Effector CD8-positive, alpha-beta T cell (primary cell): ENCODE data around the gene L3HYPDH.

Source experiments
- DNase-seq: peaks from one replicate; lab custom pipeline; 2025; lab: John Stamatoyannopoulos, UW
- total RNA-seq, 4 experiments: gene quantifications; one replicate each; lab custom pipeline; 2026; lab: John Stamatoyannopoulos, UW

Gene L3HYPDH
- total RNA-seq, result 18.3 to 27.4 (median 20.8) reads per million in 4 experiments

GRCh38 chr14:59483819-59484638 lies at the start of gene L3HYPDH, which contains the start of gene JKAMP:
Gene L3HYPDH (minus strand): TSS chr14:59484408. CDS start chr14:59484316, 92 bp downstream.
Gene JKAMP (plus strand): TSS chr14:59484517. CDS start chr14:59484590, 73 bp downstream.
- peak; percentile 94 for DNase-seq

DNA sequence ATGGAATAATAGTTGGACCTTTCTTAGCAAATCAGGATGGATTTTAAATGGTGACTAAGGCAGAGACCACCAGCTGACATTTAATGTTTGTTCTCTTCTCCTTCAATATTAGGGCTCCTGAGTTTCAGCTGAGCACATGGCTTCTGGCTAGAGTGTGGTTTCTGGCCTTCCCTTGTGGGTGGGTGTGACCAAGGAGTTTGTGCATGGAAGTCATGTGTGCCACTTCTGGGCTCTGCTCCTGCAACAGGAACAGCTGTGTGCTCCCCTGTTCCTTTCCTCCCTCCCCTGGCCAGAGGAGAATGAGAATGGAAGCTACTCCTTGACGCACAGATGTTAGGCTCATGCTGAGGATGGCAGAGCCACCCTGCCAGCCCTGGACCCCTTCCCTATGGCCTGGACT lies 48.2 kb upstream of the L3HYPDH start:
- no peak for DNase-seq

- DNase-seq, result no peak
These were observed 46.1 kb upstream of the L3HYPDH start for GRCh38 chr14:59530349-59530748.

GRCh38 chr14:59529189-59529588 lies 45.0 kb upstream of the L3HYPDH start:
- no peak for DNase-seq

DNA sequence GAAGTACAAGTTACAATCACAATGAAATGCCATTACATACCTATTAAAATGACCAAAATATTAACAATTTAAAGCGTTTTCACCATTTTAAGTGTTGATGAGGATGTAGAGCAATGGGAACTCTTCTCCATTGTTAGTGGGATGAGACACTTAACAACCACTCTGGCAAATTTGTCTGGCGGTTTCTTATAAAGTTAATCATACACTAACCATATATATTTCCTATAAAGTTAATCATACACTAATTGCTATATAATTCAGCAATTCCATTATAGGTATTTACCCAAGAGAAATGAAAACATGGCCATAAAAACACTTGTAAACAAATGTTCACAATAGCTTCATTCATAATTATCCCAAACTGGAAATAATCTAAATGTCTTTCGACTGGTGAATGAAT lies 36.0 kb upstream of the L3HYPDH start:
- DNase-seq, result no peak

- DNase-seq, result no peak
These were observed 27.8 kb upstream of the L3HYPDH start for GRCh38 chr14:59511916-59512575.

DNA sequence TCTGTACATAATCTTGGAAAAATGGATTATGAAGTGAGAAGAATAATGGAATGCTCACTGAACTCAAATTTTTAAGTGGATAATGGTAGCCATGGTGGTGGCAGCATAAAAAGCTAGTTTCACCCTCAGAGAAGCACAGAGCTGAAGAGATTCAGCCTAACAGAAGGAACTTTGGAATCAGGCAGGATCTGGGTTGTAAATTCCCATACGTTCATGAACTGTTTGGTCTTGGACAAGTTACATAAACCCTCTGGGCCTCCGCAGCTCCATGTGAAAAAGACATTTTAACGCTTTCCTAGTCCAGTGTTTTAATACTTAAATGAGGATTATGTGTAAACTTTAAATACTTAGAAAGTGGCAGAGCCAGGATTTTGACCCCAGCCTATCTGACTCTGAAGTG lies 26.8 kb upstream of the L3HYPDH start:
- no peak for DNase-seq

DNA sequence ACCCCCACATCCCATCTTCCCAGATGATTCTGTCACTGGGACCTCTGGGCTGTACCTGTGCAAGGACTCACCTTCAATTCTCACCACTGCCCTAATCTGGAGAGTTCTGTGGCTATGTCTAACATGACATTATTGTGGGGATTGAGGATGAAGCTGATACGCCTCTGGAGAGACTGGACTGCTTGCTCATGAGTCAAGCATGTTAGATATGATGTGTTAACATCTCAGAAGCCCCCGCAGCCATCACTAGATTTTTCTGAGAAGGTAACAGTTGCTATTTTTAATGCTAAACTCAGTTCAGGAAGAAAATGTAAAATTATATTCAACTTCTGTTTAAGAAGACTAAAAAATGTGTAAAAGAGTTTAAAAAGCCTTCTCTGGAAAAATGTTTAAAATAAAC lies 25.8 kb upstream of the L3HYPDH start:
- DNase-seq, result no peak

DNA sequence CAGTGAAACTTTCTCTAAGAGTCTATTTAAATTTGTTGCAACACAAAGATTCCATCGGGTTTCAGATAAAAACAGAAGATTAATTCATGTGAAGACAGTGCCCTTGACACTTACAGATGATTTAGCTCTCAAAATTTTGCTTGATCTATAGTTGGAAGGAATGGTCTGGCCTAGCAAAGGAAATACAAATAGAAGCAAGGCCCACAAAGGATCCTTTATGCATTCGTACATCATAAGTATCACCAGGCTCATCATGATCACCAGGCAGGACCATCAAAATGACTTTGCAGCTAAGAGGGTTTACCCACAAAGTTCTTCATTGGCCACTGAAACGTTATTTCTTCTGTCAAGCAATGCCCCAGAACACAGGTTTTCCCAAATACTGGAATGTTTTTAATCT lies 24.9 kb upstream of the L3HYPDH start:
- no peak for DNase-seq

DNA sequence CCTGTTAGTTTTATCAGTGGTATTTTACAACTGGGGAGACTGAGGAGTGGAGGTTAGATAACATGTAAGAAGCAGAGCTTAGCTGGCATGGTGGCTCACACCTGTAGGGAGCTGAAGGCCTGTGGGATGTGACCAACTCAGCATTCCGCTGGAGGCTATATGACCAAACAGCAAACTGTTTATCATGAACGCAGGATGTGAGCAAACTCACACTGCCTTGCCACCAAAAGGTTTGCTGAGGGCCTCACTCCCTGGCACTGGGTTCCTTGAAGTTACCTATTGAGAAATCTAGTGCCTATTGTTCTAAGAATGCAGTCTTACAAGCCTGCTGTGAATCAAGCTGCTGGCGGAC lies 23.5 kb upstream of the L3HYPDH start:
- no peak for DNase-seq

GRCh38 chr14:59507063-59507751 lies 23.0 kb upstream of the L3HYPDH start:
- peak; percentile 6 for DNase-seq

GRCh38 chr14:59503256-59503655 lies 19.0 kb upstream of the L3HYPDH start:
- no peak for DNase-seq

DNA sequence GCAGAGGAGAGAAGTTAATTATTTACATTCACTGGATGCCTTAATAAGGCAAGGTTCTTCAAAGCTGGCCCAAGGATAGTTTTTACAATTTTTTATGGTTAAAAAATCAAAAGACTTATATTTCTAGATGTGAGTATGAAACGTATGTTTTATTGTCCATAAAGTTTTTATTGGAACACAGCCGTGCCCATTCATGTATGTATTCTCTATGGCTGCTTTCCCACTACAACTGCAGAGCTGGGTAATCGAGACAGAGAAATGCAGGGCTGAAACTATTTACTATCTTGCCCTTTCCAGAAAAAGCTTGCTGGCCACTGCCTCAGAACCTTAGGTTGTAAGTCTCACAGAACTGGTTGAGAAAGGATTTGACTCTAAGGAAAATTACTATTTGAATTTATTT lies 16.5 kb upstream of the L3HYPDH start:
- DNase-seq, result no peak

- no peak for DNase-seq
These were observed 8.2 kb upstream of the L3HYPDH start for GRCh38 chr14:59492384-59492783.

DNA sequence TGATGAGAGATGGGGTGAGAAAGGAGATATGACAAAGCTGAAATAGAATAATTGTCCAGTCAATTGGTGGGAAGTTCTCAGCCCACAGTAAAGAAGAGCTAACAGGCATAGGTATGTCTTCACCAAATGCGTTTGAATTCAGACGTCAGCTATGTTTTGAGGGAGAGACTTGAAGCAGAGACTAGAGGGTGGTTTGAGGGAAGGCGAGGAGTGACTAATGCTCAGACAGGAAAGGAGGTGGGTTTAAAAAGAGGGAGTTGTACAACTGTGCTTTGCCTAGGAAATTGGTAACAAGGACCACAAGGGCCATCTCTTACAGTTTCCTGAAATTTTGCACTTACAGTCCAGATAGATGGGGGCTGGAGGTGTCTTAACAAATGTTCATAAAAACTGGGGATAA lies 6.5 kb upstream of the L3HYPDH start:
- DNase-seq, result no peak

GRCh38 chr14:59484639-59485175 lies 499 bp upstream of the L3HYPDH start:
- no peak for DNase-seq

DNA sequence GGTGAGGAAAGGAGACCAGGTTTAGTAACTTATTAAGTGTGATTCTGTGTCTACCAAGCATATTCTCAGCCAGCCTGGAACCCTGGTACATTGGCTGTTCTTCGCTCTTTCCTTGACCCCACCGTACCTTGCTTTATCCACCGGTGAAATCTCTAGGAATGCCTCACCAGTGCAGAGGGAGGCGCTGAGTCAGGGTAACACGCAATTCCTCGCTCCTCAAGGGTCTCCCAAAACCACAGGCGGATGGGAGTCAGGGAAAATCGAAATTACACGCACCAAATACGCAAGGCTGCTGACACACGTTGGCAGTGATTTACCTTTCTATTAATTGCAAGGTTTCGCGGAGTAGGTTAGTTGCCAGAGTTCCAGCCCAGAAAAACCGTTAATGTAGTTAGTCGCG lies 845 bp downstream of the L3HYPDH start:
- DNase-seq, result no peak

DNA sequence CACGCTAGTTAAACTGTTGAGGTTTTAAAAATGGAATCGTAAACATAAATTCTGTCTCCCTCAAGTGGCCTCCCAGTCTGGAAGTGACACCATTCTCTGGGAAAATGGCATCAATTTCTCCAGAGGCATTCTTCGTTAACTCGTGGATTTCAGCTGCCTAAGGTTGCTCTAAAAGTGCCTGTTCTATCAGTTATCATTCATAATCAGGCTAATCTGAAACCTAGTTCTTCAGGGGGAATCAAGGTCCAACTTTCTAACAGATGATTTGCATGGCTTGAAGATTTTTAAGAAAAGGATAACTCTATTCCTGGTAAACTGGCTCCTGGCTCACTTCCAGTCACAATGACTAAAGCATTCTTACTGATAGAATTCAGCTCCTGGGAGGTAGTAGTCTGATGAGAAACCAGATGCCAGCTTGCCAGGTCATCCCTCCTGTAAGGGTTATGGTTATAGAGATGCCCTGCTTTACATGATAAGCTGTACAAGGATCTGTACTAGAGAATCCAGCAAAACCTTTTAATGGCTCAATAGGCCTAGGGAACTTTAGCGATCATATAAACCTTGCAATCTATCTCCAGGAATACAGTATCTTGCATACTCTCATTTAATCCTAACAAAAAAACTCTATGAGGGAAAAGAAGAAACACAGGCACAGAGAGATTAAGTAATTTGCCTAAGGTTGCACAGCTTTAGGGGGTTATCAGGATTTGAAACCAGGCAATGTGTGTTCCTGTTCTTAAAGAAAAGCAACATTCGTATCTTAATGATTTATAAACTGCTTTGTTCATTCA lies 1.5 kb downstream of the L3HYPDH start:
- no peak for DNase-seq

GRCh38 chr14:59481871-59482540 lies 2.2 kb downstream of the L3HYPDH start:
- no peak for DNase-seq

- DNase-seq, result no peak
These were observed 2.8 kb downstream of the L3HYPDH start for GRCh38 chr14:59481407-59481806.

GRCh38 chr14:59480166-59480565 lies 4.0 kb downstream of the L3HYPDH start:
- DNase-seq, result no peak
